GM19023 (cell line): ENCODE results near the gene TOPORS.
"Not testable (repeated sequence)": the region's sequence is repeated elsewhere in the genome, so short reads cannot be mapped to it uniquely, and the experiment has no call there.

Experiments
- ATAC-seq: cut with Tn5 transposase; IDR thresholded peaks from one replicate; pipeline ENCODE4 v1.9.1; 2021; ENCODE audit warnings: mild to moderate bottlenecking, moderate library complexity; ENCODE audit not compliant: unreplicated experiment

Gene TOPORS

GRCh38 chr9:32566770-32567169, 14.4 kb upstream of the TOPORS start:
- no peak for ATAC-seq

GRCh38 chr9:32565967-32566366, 13.6 kb upstream of the TOPORS start:
- no peak for ATAC-seq

- ATAC-seq, result no peak
Measured at GRCh38 chr9:32558408-32558934, 6.1 kb upstream of the TOPORS start.

GRCh38 chr9:32554591-32554990, 2.2 kb upstream of the TOPORS start:
- no peak for ATAC-seq

- no peak for ATAC-seq
Measured at GRCh38 chr9:32554107-32554506, 1.7 kb upstream of the TOPORS start.

GRCh38 chr9:32551276-32552051, 922 bp downstream of the TOPORS start:
- ATAC-seq, result peak; percentile 6

GRCh38 chr9:32550562-32551275, 1.7 kb downstream of the TOPORS start:
- peak; percentile 67 for ATAC-seq

- ATAC-seq, result no peak
Measured at GRCh38 chr9:32550150-32550561, 2.2 kb downstream of the TOPORS start.

GRCh38 chr9:32548213-32548612, 4.2 kb downstream of the TOPORS start:
- ATAC-seq, result not testable (repeated sequence)

GRCh38 chr9:32545884-32546283, 6.5 kb downstream of the TOPORS start:
- no peak for ATAC-seq

- ATAC-seq, result no peak
Measured at GRCh38 chr9:32543047-32543446, 9.3 kb downstream of the TOPORS start.

GRCh38 chr9:32533816-32534215, 18.6 kb downstream of the TOPORS start:
- ATAC-seq, result no peak

GRCh38 chr9:32533336-32533735, 19.1 kb downstream of the TOPORS start:
- ATAC-seq, result no peak

GRCh38 chr9:32526707-32527048, 25.7 kb downstream of the TOPORS start:
- ATAC-seq, result no peak

GRCh38 chr9:32526041-32526706, 26.2 kb downstream of the TOPORS start, which contains the start of gene RIGI:
Gene RIGI, minus strand, starts transcription at chr9:32526196. Its CDS starts 30 bp downstream, at chr9:32526166.
- peak; percentile 73 for ATAC-seq

- ATAC-seq, result no peak
Measured at GRCh38 chr9:32525709-32526030, 26.7 kb downstream of the TOPORS start.

- no peak for ATAC-seq
Measured at GRCh38 chr9:32524892-32525708, 27.3 kb downstream of the TOPORS start.

GRCh38 chr9:32524558-32524891, 27.9 kb downstream of the TOPORS start:
- not testable (repeated sequence) for ATAC-seq

GRCh38 chr9:32523910-32524309, 28.5 kb downstream of the TOPORS start:
- no peak for ATAC-seq

GRCh38 chr9:32518276-32518675, 34.1 kb downstream of the TOPORS start:
- ATAC-seq, result no peak

- no peak for ATAC-seq
Measured at GRCh38 chr9:32516241-32516640, 36.1 kb downstream of the TOPORS start.
